ENCODE results near the gene GUCY2F.

GUCY2F gene

GRCh38 chrX:109350551-109350950 lies 131.3 kb downstream of the GUCY2F start:
- no peak for DNase-seq (ENCODE audit: low read depth)
- H3K4me3 ChIP-seq (ENCODE audit: control insufficient read depth, low read depth, low read length): no peak overlapping the region
- no peak for TF ChIP-seq CTCF (IDR thresholded peaks at IDR 0.05; ENCODE audit: control insufficient read depth, insufficient read depth, low read depth, low read length, missing control alignments)

- H3K4me3 ChIP-seq (ENCODE audit: control insufficient read depth, low read depth, low read length): no peak overlapping the region
- no peak for DNase-seq (ENCODE audit: low read depth)
- TF ChIP-seq CTCF (IDR thresholded peaks at IDR 0.05; ENCODE audit: control insufficient read depth, insufficient read depth, low read depth, low read length, missing control alignments): no peak
Observed at GRCh38 chrX:109350051-109350450, 131.8 kb downstream of the GUCY2F start.

- no peak for DNase-seq (ENCODE audit: low read depth)
- H3K4me3 ChIP-seq (ENCODE audit: control insufficient read depth, low read depth, low read length): no peak overlapping the region
- TF ChIP-seq CTCF (IDR thresholded peaks at IDR 0.05; ENCODE audit: control insufficient read depth, insufficient read depth, low read depth, low read length, missing control alignments): no peak
Observed at GRCh38 chrX:109347632-109348031, 134.3 kb downstream of the GUCY2F start.

- TF ChIP-seq CTCF (IDR thresholded peaks at IDR 0.05; ENCODE audit: control insufficient read depth, insufficient read depth, low read depth, low read length, missing control alignments): no peak
- DNase-seq (ENCODE audit: low read depth): no peak
Observed at GRCh38 chrX:109346491-109346890, 135.4 kb downstream of the GUCY2F start.

GRCh38 chrX:109345856-109346255 lies 136.0 kb downstream of the GUCY2F start:
- no peak for TF ChIP-seq CTCF (IDR thresholded peaks at IDR 0.05; ENCODE audit: control insufficient read depth, insufficient read depth, low read depth, low read length, missing control alignments)
- H3K4me3 ChIP-seq (ENCODE audit: control insufficient read depth, low read depth, low read length): no peak overlapping the region
- no peak for DNase-seq (ENCODE audit: low read depth)

More at GRCh38 chrX:109346491-109346890, 135.4 kb downstream of the GUCY2F start:
- no peak overlapping the region for H3K4me3 ChIP-seq (ENCODE audit: control insufficient read depth, low read depth, low read length)

- H3K4me3 ChIP-seq (ENCODE audit: control insufficient read depth, low read depth, low read length): no peak overlapping the region
- TF ChIP-seq CTCF (IDR thresholded peaks at IDR 0.05; ENCODE audit: control insufficient read depth, insufficient read depth, low read depth, low read length, missing control alignments): no peak
Observed at GRCh38 chrX:109344678-109345077, 137.2 kb downstream of the GUCY2F start.

GRCh38 chrX:109344101-109344500 lies 137.8 kb downstream of the GUCY2F start:
- H3K4me3 ChIP-seq (ENCODE audit: control insufficient read depth, low read depth, low read length): no peak overlapping the region
- DNase-seq (ENCODE audit: low read depth): no peak
- no peak for TF ChIP-seq CTCF (IDR thresholded peaks at IDR 0.05; ENCODE audit: control insufficient read depth, insufficient read depth, low read depth, low read length, missing control alignments)

More at GRCh38 chrX:109344678-109345077, 137.2 kb downstream of the GUCY2F start:
- no peak for DNase-seq (ENCODE audit: low read depth)
